Naive B cell (primary cell): ENCODE data around the gene ARHGAP36. TPM values are rescaled to one million over a fixed set of nuclear protein-coding genes. Genes with fewer than 3 reads are reported as not detected.
A peak's percentile ranks its signal among the peaks of the same experiment; 100 is the strongest.

Experiments
- ATAC-seq, 2 donors: fragments of 150-1000 bp; cut with Tn5 transposase; 2 replicates each; pipeline ENCODE4 v1.10.0; 2021; ENCODE audit warnings: low read depth in 2 of 2, mild to moderate bottlenecking in 2 of 2, moderate library complexity in 2 of 2
- DNase-seq: peaks from one replicate; pipeline ENCODE4 v3.0.0; 2022
- H3K27ac Mint-ChIP-seq, 6 donors: one replicate each; pipeline ENCODE4 v1.8.0; 2020 to 2022; ENCODE audit warnings: mild to moderate bottlenecking in 6 of 6, mixed read lengths in 6 of 6, moderate library complexity in 5 of 6, inconsistent platforms in 2 of 6
- H3K27me3 Mint-ChIP-seq, 3 donors: one replicate each; pipeline ENCODE4 v1.8.0; 2021 to 2022; ENCODE audit warnings: mixed read lengths in 3 of 3, mild to moderate bottlenecking in 1 of 3
- H3K36me3 Mint-ChIP-seq, 2 donors: one replicate each; pipeline ENCODE4 v1.8.0; 2020 to 2022; ENCODE audit warnings: mixed read lengths in 2 of 2, inconsistent platforms in 1 of 2, mild to moderate bottlenecking in 1 of 2
- H3K4me1 Mint-ChIP-seq, 3 donors: one replicate each; pipeline ENCODE4 v1.8.0; 2020 to 2022; ENCODE audit warnings: mixed read lengths in 3 of 3, inconsistent platforms in 1 of 3, mild to moderate bottlenecking in 1 of 3, moderate library complexity in 1 of 3
- H3K4me3 Mint-ChIP-seq, 8 donors: one replicate each; pipeline ENCODE4 v1.8.0; 2020 to 2022; ENCODE audit warnings: mild to moderate bottlenecking in 8 of 8, mixed read lengths in 8 of 8, moderate library complexity in 8 of 8, inconsistent platforms in 2 of 8
- H3K9me3 Mint-ChIP-seq, 7 donors: one replicate each; pipeline ENCODE4 v1.8.0; 2020 to 2022; ENCODE audit warnings: mixed read lengths in 7 of 7, mild to moderate bottlenecking in 5 of 7, inconsistent platforms in 2 of 7, moderate library complexity in 1 of 7
- polyA plus RNA-seq, 6 donors: library from polyadenylated mRNA; unstranded; fragments of 300-500 nt; fragmentation: Illumina TruSeq; gene quantifications; one replicate each; pipeline ENCODE4 v1.2.3, GENCODE V29; 2021; ENCODE audit warnings: low read depth in 6 of 6

The ARHGAP36 gene, protein sequence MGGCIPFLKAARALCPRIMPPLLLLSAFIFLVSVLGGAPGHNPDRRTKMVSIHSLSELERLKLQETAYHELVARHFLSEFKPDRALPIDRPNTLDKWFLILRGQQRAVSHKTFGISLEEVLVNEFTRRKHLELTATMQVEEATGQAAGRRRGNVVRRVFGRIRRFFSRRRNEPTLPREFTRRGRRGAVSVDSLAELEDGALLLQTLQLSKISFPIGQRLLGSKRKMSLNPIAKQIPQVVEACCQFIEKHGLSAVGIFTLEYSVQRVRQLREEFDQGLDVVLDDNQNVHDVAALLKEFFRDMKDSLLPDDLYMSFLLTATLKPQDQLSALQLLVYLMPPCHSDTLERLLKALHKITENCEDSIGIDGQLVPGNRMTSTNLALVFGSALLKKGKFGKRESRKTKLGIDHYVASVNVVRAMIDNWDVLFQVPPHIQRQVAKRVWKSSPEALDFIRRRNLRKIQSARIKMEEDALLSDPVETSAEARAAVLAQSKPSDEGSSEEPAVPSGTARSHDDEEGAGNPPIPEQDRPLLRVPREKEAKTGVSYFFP
- polyA plus RNA-seq: not detected

DNA sequence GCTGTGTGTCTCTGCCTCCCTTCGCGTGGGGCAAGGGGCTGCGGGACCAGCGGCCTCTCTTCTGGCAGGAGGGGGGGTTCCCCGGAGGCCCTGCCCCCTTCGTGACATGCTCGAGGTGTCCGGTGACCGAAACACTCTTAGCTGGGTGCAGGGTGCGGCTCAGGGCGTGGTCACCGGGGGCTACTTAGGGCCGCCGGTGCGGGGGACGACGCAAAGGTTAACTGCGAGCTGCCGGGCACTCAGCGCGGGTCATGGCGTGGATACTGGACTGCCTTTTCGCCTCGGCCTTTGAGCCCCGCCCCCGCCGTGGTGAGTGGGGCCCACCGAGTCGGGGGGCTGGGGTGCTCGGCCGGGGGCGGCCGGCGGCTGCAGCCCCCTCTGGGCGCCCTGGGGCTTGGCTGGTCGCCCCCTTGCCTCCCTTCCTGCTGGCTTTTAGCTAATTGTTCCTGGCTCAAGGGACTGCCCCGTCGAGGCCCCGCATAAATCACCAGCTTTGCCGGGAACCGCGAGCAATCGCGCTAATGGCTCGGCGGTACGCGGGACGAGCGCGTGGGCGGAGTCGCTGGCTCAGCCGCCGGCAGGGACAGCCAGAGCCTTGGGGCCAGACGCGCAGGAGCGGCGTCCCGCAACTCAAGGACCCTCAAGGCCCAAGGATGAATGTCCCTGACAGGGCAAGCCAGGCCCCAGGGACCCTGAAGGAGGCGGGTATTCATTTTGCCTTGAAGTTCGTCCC lies at the start of gene ARHGAP36:
Gene ARHGAP36 (plus strand): TSS at position 211 of the 733 bp plus-strand sequence. CDS start 23,320 bp downstream, outside the sequence.
- Mint-ChIP-seq H3K27ac (no peak within 1 kb of the TSS), H3K4me1 (no peaks in the 10 kb centered on the region), H3K4me3 (peak within 1 kb of the TSS in 2 of 8 donors; percentile 8 to 24), H3K36me3 (no peaks in the 10 kb centered on the region), H3K9me3 (peaks cover 0 to 3% (median 0%) of the 10 kb centered on the region in 7 donors), H3K27me3 (peaks cover 8 to 33% (median 20%) of the 10 kb centered on the region in 3 donors)
- no peak for DNase-seq
- ATAC-seq: no peak

GRCh38 chrX:131010186-131010585 lies 48.0 kb upstream of the ARHGAP36 start:
- no peak overlapping the region for H3K4me3 Mint-ChIP-seq
- H3K27ac Mint-ChIP-seq: no peak overlapping the region
- no peak for ATAC-seq
- H3K36me3 Mint-ChIP-seq: no peaks in the 10 kb centered on the region
- peaks cover 0 to 18% (median 9%) of the 10 kb centered on the region in 3 donors for H3K27me3 Mint-ChIP-seq
- peaks cover 0 to 9% (median 0%) of the 10 kb centered on the region in 7 donors for H3K9me3 Mint-ChIP-seq
- no peak for DNase-seq
- H3K4me1 Mint-ChIP-seq: no peaks in the 10 kb centered on the region

DNA sequence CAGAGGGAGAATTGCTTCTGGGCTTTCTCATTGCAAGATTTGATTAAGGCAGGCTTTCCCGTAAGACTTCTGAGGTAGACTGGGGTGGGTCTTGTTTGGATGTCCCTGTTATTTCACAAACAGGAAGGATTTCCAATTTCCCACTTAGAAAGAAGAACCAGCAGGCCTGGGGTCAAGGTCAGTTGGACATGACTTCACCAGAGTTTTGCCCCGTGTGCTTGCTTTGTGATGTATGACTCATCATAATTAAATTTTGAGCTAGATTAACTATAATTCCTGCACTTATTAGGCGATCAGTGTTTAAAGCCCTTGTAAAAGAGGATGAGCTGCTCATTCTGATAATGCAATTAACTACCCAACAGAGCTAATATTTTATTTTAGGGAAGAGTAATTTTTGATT lies 32.8 kb upstream of the ARHGAP36 start:
- Mint-ChIP-seq H3K4me3 (no peak overlapping the region), H3K27me3 (peaks cover 4 to 42% (median 8%) of the 10 kb centered on the region in 3 donors)
- no peak for ATAC-seq

DNA sequence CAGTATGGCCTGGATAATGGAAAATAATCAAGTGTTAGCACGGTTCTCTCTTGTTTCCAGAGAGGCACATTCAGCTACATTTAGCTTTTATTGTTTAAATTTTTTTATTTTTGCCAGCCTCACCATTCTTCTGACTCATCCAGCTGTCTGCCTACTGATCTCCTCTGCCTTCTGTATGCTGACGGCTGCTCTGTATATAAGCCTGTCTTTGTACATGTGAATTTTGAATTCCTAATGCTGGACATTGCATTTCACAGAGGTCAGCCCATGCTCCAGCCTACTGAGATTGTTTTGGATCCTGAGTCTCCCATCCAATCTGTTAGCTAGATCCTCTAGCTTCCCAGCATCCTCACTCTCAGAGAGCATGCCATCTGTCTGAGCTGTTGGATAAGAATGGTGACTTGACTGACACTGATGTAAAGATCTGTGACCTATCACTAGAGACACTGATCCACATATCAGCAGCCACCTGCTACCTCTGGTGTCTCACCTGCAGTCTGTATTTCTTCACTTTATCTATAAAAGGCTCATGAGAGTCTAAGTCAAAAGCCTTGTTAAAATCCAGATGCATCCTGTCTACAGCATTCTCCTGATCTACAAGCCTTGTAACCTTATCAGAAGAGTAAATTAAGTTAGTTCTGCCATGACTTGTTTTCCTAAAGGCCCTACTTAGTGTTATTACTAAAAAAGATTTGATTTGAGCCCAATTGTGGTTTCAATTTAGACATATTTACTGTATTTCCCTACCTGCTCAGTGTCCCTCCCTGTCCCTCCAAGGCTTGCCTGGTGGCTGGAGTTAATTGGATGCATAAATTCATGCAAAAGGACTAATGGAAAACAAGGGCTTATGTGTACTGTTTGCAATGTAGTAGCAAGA lies 25.6 kb upstream of the ARHGAP36 start:
- no peak for ATAC-seq
- Mint-ChIP-seq H3K4me3 (no peak overlapping the region), H3K9me3 (peaks cover 0 to 3% (median 0%) of the 10 kb centered on the region in 7 donors), H3K27ac (no peak overlapping the region), H3K4me1 (no peaks in the 10 kb centered on the region), H3K27me3 (peaks cover 0 to 22% (median 0%) of the 10 kb centered on the region in 3 donors), H3K36me3 (no peaks in the 10 kb centered on the region)
- DNase-seq: no peak

More for the DNA sequence above, 32.8 kb upstream of the ARHGAP36 start:
- Mint-ChIP-seq H3K36me3 (peaks cover 0 to 8% of the 10 kb centered on the region in 2 donors), H3K4me1 (no peaks in the 10 kb centered on the region), H3K27ac (no peak overlapping the region), H3K9me3 (peaks cover 3 to 8% (median 5%) of the 10 kb centered on the region in 7 donors)
- DNase-seq: no peak

- no peak for ATAC-seq
- Mint-ChIP-seq H3K4me1 (no peaks in the 10 kb centered on the region), H3K27ac (no peak overlapping the region), H3K36me3 (no peaks in the 10 kb centered on the region), H3K27me3 (peaks cover 0 to 14% (median 0%) of the 10 kb centered on the region in 3 donors), H3K9me3 (no peaks in the 10 kb centered on the region), H3K4me3 (no peak overlapping the region)
- no peak for DNase-seq
These were observed 24.1 kb upstream of the ARHGAP36 start for GRCh38 chrX:131034063-131034462.

DNA sequence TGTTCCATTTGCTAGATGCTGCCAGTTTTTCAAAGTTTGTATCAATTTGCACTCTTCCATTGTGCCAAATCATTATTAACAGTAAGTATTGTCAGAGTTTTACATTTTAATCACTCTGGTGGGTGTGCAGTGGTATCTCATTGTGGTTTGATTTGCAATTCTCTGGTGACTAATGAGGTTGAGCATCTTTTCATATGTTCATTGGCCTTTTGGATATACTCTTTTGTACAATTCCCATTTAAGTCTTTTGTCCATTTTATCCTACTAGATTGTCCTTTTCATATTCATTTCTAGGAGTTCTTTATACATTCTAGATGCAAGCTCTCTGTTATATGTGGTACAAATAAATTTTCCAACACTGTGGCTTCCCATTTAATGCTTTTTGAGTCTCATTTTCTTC lies 17.4 kb upstream of the ARHGAP36 start:
- DNase-seq (no peak), ATAC-seq (no peak)
- no peaks in the 10 kb centered on the region for H3K36me3 Mint-ChIP-seq
- H3K27ac Mint-ChIP-seq: no peak overlapping the region
- H3K4me1 Mint-ChIP-seq: no peaks in the 10 kb centered on the region
- H3K4me3 Mint-ChIP-seq: no peak overlapping the region
- peaks cover 0 to 3% (median 0%) of the 10 kb centered on the region in 7 donors for H3K9me3 Mint-ChIP-seq
- H3K27me3 Mint-ChIP-seq: peaks cover 5 to 33% (median 20%) of the 10 kb centered on the region in 3 donors

DNA sequence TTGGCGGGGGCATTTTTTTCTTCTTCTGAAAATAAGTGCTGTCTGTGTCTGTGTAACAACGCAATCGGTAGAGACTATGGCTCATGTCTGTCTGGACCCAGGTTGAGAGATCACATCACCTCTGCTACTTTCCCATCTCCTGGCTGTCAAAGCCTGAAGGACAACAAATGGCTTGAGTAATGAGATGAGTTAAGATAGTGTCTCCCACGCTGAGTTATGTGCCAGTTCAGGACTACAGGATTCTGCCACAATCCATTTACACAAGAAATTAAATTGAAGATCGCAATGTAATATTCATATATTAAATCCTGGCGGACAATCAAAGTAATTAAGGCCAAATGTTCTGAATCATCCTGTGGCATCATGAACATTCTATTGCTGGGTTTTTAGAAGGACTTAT lies 16.5 kb upstream of the ARHGAP36 start:
- peaks cover 11 to 39% (median 24%) of the 10 kb centered on the region in 3 donors for H3K27me3 Mint-ChIP-seq
- no peak overlapping the region for H3K4me3 Mint-ChIP-seq
- H3K36me3 Mint-ChIP-seq: no peaks in the 10 kb centered on the region
- ATAC-seq: no peak
- H3K27ac Mint-ChIP-seq: no peak overlapping the region
- peaks cover 0 to 3% (median 0%) of the 10 kb centered on the region in 7 donors for H3K9me3 Mint-ChIP-seq
- no peak for DNase-seq
- H3K4me1 Mint-ChIP-seq: no peaks in the 10 kb centered on the region

GRCh38 chrX:131045726-131046125 lies 12.4 kb upstream of the ARHGAP36 start:
- Mint-ChIP-seq H3K9me3 (peaks cover 0 to 11% (median 2%) of the 10 kb centered on the region in 7 donors), H3K27me3 (peaks cover 18 to 53% (median 32%) of the 10 kb centered on the region in 3 donors), H3K27ac (no peak overlapping the region), H3K4me1 (no peaks in the 10 kb centered on the region), H3K36me3 (no peaks in the 10 kb centered on the region), H3K4me3 (no peak overlapping the region)
- no peak for DNase-seq
- no peak for ATAC-seq

- H3K27ac Mint-ChIP-seq: no peak overlapping the region
- no peak overlapping the region for H3K4me3 Mint-ChIP-seq
- DNase-seq: no peak
- ATAC-seq: no peak
- peaks cover 0 to 11% (median 0%) of the 10 kb centered on the region in 7 donors for H3K9me3 Mint-ChIP-seq
- peaks cover 18 to 48% (median 32%) of the 10 kb centered on the region in 3 donors for H3K27me3 Mint-ChIP-seq
- H3K36me3 Mint-ChIP-seq: no peaks in the 10 kb centered on the region
- H3K4me1 Mint-ChIP-seq: no peaks in the 10 kb centered on the region
These were observed 11.6 kb upstream of the ARHGAP36 start for GRCh38 chrX:131046596-131046995.

DNA sequence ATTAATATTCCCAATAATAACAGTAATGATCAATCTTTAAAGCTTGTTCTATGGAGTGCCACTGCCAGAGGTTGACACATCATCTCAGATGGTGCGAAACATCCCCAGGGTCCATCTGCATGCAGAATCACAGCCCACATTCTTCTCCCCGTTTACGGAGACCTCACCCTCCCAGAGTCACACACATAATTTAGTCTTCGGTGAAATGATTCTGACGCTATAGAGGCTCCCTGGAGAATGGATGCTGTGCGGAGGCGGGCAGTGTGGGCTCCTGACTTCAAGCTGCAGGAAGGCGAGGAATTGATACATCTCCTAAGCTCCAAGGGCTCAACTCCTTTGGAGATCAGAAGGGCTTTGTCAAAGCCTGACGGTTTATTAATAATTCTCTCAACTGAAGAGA lies 11.0 kb upstream of the ARHGAP36 start:
- no peak for ATAC-seq
- Mint-ChIP-seq H3K9me3 (peaks cover 0 to 11% (median 0%) of the 10 kb centered on the region in 7 donors), H3K27ac (no peak overlapping the region), H3K27me3 (peaks cover 18 to 46% (median 32%) of the 10 kb centered on the region in 3 donors), H3K4me3 (no peak overlapping the region), H3K4me1 (no peaks in the 10 kb centered on the region), H3K36me3 (no peaks in the 10 kb centered on the region)
- no peak for DNase-seq

DNA sequence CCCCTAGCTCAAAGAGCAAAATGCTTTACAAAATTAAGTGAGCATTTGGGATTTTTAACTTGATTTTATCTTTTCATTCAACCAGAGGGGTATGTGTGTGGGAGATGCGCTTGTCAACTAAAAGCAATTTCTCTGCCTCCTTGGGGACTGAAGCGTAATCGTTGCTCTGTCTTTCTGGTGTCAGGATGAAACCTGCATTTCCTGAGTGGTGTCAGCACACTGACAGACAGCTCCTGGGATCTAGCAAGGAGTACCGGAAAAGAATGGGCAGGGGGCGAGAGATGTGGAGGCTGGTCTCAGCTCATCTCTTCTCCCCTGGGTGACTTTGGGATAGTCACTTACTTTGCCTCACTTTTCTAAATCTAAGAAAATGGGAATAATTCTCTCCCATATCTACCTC lies 5.1 kb upstream of the ARHGAP36 start:
- no peak for ATAC-seq
- Mint-ChIP-seq H3K4me1 (no peaks in the 10 kb centered on the region), H3K27me3 (peaks cover 6 to 15% (median 7%) of the 10 kb centered on the region in 3 donors), H3K36me3 (no peaks in the 10 kb centered on the region), H3K9me3 (peaks cover 0 to 11% (median 0%) of the 10 kb centered on the region in 7 donors), H3K27ac (no peak overlapping the region), H3K4me3 (no peak overlapping the region)
- DNase-seq: no peak

DNA sequence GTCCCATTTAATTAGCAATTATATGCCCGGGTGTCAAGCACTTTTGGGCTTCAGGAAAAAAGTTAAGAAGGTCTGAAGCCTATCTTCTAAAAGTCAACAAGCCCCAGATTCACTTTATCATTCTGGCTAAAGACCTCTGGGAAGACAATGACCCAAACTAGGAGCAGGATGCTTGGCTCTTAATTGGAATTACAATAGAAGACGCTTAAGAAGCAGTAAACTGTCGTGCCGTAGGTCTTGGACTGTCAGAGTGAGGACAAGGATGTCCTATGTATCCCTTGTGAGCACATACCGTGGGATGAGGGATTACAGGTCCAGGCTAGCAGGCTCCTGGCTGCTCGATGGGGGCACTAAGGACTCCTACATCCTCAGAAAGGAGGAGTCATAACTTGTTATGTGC lies 3.2 kb upstream of the ARHGAP36 start:
- H3K27me3 Mint-ChIP-seq: peaks cover 0 to 11% (median 8%) of the 10 kb centered on the region in 3 donors
- no peak overlapping the region for H3K27ac Mint-ChIP-seq
- H3K4me1 Mint-ChIP-seq: no peaks in the 10 kb centered on the region
- peaks cover 0 to 3% (median 0%) of the 10 kb centered on the region in 7 donors for H3K9me3 Mint-ChIP-seq
- DNase-seq: no peak
- ATAC-seq: no peak
- no peak overlapping the region for H3K4me3 Mint-ChIP-seq
- H3K36me3 Mint-ChIP-seq: no peaks in the 10 kb centered on the region

- H3K4me1 Mint-ChIP-seq: no peaks in the 10 kb centered on the region
- ATAC-seq: no peak
- no peak for DNase-seq
- no peak overlapping the region for H3K4me3 Mint-ChIP-seq
- peaks cover 0 to 3% (median 0%) of the 10 kb centered on the region in 7 donors for H3K9me3 Mint-ChIP-seq
- no peak overlapping the region for H3K27ac Mint-ChIP-seq
- H3K27me3 Mint-ChIP-seq: peaks cover 8 to 32% (median 20%) of the 10 kb centered on the region in 3 donors
- no peaks in the 10 kb centered on the region for H3K36me3 Mint-ChIP-seq
These were observed 440 bp upstream of the ARHGAP36 start for GRCh38 chrX:131057706-131058105.
